ENCODE measurements around the gene AKAP8L. TPM values are rescaled to one million over a fixed set of nuclear protein-coding genes. Genes with fewer than 3 reads are reported as not detected.

Gene AKAP8L
- total RNA-seq, 1 experiment from 2014 or later: 123 TPM

DNA sequence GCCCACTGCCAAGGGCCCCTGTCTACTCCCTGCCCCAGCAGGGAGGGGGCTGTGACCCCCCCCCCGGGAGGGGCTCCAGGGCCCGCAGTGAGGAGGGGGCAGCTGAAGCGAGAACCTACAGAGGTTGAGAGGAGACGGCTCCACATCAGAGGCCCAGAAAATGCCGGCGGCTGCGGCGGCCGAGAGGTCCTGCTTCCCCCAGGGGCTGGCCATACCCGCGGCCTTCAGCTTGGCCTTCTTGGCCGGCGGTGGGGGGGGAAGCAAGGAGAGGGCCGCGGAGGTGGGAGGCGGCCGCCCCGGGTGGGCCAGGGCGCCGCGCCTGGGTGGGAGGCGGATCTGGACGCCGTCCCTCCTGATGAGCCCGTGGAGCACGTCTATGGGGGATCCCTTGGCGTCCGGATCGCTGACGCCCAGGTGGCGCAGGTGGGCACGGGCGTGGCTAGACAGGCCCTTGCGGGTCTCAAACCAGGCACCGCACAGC is 9.2 kb upstream of the AKAP8L start:
- Histone ChIP-seq H3K4me1 (ENCODE audit: insufficient read depth, low read length) (no peaks in the 10 kb centered on the region; the same call in 1 of the 2 replicates), H3K23ac (ENCODE audit: insufficient read length, low read depth, low read length) (no peak overlapping the region), H3T11ph (ENCODE audit: low read length) (no peak overlapping the region), H4K8ac (replicated peaks; ENCODE audit: insufficient read length, low read depth, low read length) (no peak overlapping the region), H2AK5ac (ENCODE audit: insufficient read length, low read length) (no peak overlapping the region), H3K4me2 (ENCODE audit: insufficient read depth, insufficient read length, low read length) (no peak overlapping the region), H4K91ac (ENCODE audit: insufficient read length, low read depth, low read length) (no peak overlapping the region), H3K56ac (ENCODE audit: insufficient read length, low read depth, low read length) (no peak overlapping the region), H3K79me1 (ENCODE audit: insufficient read depth, low read depth, low read length, poor library complexity, severe bottlenecking) (peaks cover 6% of the 10 kb centered on the region), H3K23me2 (ENCODE audit: insufficient read length, low read depth, low read length, poor library complexity, severe bottlenecking) (peaks cover 10% of the 10 kb centered on the region), H3K14ac (ENCODE audit: insufficient read depth, low read length) (no peak overlapping the region), H3K18ac (ENCODE audit: insufficient read length, low read depth, low read length) (no peak overlapping the region), H2BK120ac (ENCODE audit: low read depth, low read length, poor library complexity, severe bottlenecking) (no peak overlapping the region), H2BK20ac (ENCODE audit: low read depth, low read length, poor library complexity, severe bottlenecking) (no peak overlapping the region), H3K27ac (ENCODE audit: insufficient read length, low read depth, low read length) (no peak overlapping the region), H3K27me3 (ENCODE audit: insufficient read depth, low read length) (no peaks in the 10 kb centered on the region), H3K4ac (ENCODE audit: low read depth, low read length) (no peak overlapping the region), H4K20me1 (ENCODE audit: control insufficient read depth, insufficient read depth, insufficient read length) (no peaks in the 10 kb centered on the region), H3K9ac (ENCODE audit: extremely low read depth, insufficient read length, low read length) (no peak overlapping the region), H4K5ac (ENCODE audit: insufficient read length, low read depth, low read length) (no peak overlapping the region), H2BK5ac (ENCODE audit: insufficient read length, low read length) (no peak overlapping the region), H3K9me3 (ENCODE audit: control insufficient read depth, low read depth, low read length) (no peaks in the 10 kb centered on the region), H2AFZ (ENCODE audit: low read length) (no peak overlapping the region), H3K79me2 (ENCODE audit: insufficient read depth, low read length) (peaks cover 4% of the 10 kb centered on the region; the same call in 1 of the 2 replicates), H2BK15ac (ENCODE audit: low read depth, low read length) (no peak overlapping the region), H2BK12ac (ENCODE audit: insufficient read length, low read depth, low read length) (no peak overlapping the region)
- Mint-ChIP-seq H3K27me3 (ENCODE audit: low read depth) (no peaks in the 10 kb centered on the region), H3K27ac (no peak overlapping the region), H3K4me3 (peak overlapping the region in 1 of 2 experiments; percentile 32; a peak in 1 of 5 replicates), H3K4me1 (peaks cover 15% of the 10 kb centered on the region in 2 experiments), H3K9me3 (peaks cover 0 to 3% of the 10 kb centered on the region in 2 experiments; a peak in 3 of 5 replicates), H3K36me3 (ENCODE audit: insufficient read depth in 1 of 3, low read depth in 3 of 3) (peaks cover 33 to 40% (median 38%) of the 10 kb centered on the region in 3 experiments)
- TF ChIP-seq, protein P1, sequence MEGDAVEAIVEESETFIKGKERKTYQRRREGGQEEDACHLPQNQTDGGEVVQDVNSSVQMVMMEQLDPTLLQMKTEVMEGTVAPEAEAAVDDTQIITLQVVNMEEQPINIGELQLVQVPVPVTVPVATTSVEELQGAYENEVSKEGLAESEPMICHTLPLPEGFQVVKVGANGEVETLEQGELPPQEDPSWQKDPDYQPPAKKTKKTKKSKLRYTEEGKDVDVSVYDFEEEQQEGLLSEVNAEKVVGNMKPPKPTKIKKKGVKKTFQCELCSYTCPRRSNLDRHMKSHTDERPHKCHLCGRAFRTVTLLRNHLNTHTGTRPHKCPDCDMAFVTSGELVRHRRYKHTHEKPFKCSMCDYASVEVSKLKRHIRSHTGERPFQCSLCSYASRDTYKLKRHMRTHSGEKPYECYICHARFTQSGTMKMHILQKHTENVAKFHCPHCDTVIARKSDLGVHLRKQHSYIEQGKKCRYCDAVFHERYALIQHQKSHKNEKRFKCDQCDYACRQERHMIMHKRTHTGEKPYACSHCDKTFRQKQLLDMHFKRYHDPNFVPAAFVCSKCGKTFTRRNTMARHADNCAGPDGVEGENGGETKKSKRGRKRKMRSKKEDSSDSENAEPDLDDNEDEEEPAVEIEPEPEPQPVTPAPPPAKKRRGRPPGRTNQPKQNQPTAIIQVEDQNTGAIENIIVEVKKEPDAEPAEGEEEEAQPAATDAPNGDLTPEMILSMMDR (conservative IDR thresholded peaks at IDR 0.05): no peak
- no CpG with 5 or more reads among the region's 35 CpGs for WGBS (ENCODE audit: extremely low coverage, insufficient read length, low lambda C conversion rate)
- DNase-seq: no peak
